Epithelial cell of proximal tubule (primary cell): Measurements from ENCODE around the gene TIAM1. TPM values are rescaled to one million over a fixed set of nuclear protein-coding genes. Genes with fewer than 3 reads are reported as not detected.

Source experiments
- DNase-seq: peaks from one replicate; pipeline ENCODE4 v3.0.0-alpha.2; 2011; ENCODE audit warnings: low read depth
- H3K4me3 ChIP-seq: 2 replicates; pipeline ENCODE4 v1.5.1; 2011; ENCODE audit warnings: low read depth, mild to moderate bottlenecking, low read length
- CTCF ChIP-seq: conservative IDR thresholded peaks from 2 replicates; pipeline ENCODE4 v1.5.1; 2012; ENCODE audit warnings: low read depth, mild to moderate bottlenecking, low read length
- total RNA-seq: library from RNA; depleted of rRNA; stranded (reverse); fragments of >200 nt; gene quantifications from 2 replicates; pipeline ENCODE4 v1.2.3, GENCODE V29; 2015

The TIAM1 gene
- total RNA-seq, 1 donor from 2014 or later = 3.6 TPM

GRCh38 chr21:31282095-31282709 is 61.9 kb downstream of the TIAM1 start:
- no peak overlapping the region for H3K4me3 ChIP-seq
- no peak for TF ChIP-seq CTCF
- no peak for DNase-seq

- H3K4me3 ChIP-seq = no peak overlapping the region
- DNase-seq = no peak
- TF ChIP-seq CTCF = no peak
These were observed 62.5 kb downstream of the TIAM1 start for GRCh38 chr21:31281561-31281960.

GRCh38 chr21:31279986-31280385 is 64.1 kb downstream of the TIAM1 start:
- H3K4me3 ChIP-seq = no peak overlapping the region
- DNase-seq = no peak
- no peak for TF ChIP-seq CTCF

- no peak for DNase-seq
- TF ChIP-seq CTCF = no peak
- H3K4me3 ChIP-seq = no peak overlapping the region
These were observed 64.8 kb downstream of the TIAM1 start for GRCh38 chr21:31279214-31279613.

- no peak for TF ChIP-seq CTCF
- DNase-seq = no peak
- no peak overlapping the region for H3K4me3 ChIP-seq
These were observed 65.4 kb downstream of the TIAM1 start for GRCh38 chr21:31278511-31279130.

- no peak overlapping the region for H3K4me3 ChIP-seq
- no peak for TF ChIP-seq CTCF
- DNase-seq = no peak
These were observed 67.4 kb downstream of the TIAM1 start for GRCh38 chr21:31276663-31277062.

GRCh38 chr21:31275901-31276300 is 68.2 kb downstream of the TIAM1 start:
- TF ChIP-seq CTCF = no peak
- no peak for DNase-seq
- no peak overlapping the region for H3K4me3 ChIP-seq
